KBM-7 (cell line): ENCODE data around the gene IGFN1.

ENCODE experiments used
- DNase-seq: peaks from one replicate; pipeline ENCODE4 v3.0.0-alpha.2; 2015
- in situ Hi-C: fragments of 300-500 bp; cut with MboI; formaldehyde crosslinking; loops from 2 replicates; pipeline ENCODE4 v1.14.3; 2020; ENCODE audit warnings: low sequenced_read_pairs, low pct_unique_long_range_greater_than_20kb, mixed read lengths

Gene IGFN1

GRCh38 chr1:201190624-201191051 is at the start of gene IGFN1:
IGFN1 (plus strand) TSS chr1:201190824; CDS start chr1:201193294, 2,470 bp downstream.
- in situ Hi-C loops, result no loop called here
- no peak for DNase-seq

GRCh38 chr1:201140941-201141260 is 49.7 kb upstream of the IGFN1 start:
- DNase-seq, result no peak

GRCh38 chr1:201141418-201141817 is 49.2 kb upstream of the IGFN1 start:
- in situ Hi-C loops, result no loop called here
- DNase-seq, result no peak

More at GRCh38 chr1:201140941-201141260, 49.7 kb upstream of the IGFN1 start:
- in situ Hi-C loops, result no loop called here

GRCh38 chr1:201142011-201142848 is 48.4 kb upstream of the IGFN1 start:
- in situ Hi-C loops, result no loop called here
- no peak for DNase-seq

- in situ Hi-C loops, result no loop called here
- no peak for DNase-seq
These were observed 47.5 kb upstream of the IGFN1 start for GRCh38 chr1:201142849-201143725.

GRCh38 chr1:201143726-201144635 is 46.6 kb upstream of the IGFN1 start:
- DNase-seq, result no peak
- in situ Hi-C loops, result no loop called here

- DNase-seq, result no peak
- in situ Hi-C loops, result no loop called here
These were observed 45.9 kb upstream of the IGFN1 start for GRCh38 chr1:201144701-201145100.

- in situ Hi-C loops, result no loop called here
- no peak for DNase-seq
These were observed 45.5 kb upstream of the IGFN1 start for GRCh38 chr1:201145132-201145531.

- in situ Hi-C loops, result no loop called here
- no peak for DNase-seq
These were observed 44.8 kb upstream of the IGFN1 start for GRCh38 chr1:201145816-201146215.

GRCh38 chr1:201146626-201147390 is 43.8 kb upstream of the IGFN1 start:
- in situ Hi-C loops, result no loop called here
- DNase-seq, result no peak

GRCh38 chr1:201147396-201148015 is 43.1 kb upstream of the IGFN1 start:
- in situ Hi-C loops, result no loop called here
- DNase-seq, result no peak

GRCh38 chr1:201149400-201149799 is 41.2 kb upstream of the IGFN1 start:
- in situ Hi-C loops, result no loop called here

GRCh38 chr1:201153474-201154388 is 36.9 kb upstream of the IGFN1 start:
- in situ Hi-C loops, result no loop called here
- peak; percentile 54 for DNase-seq

More at GRCh38 chr1:201149400-201149799, 41.2 kb upstream of the IGFN1 start:
- peak; percentile 41 for DNase-seq

GRCh38 chr1:201154389-201155165 is 36.0 kb upstream of the IGFN1 start, which contains the start of gene TMEM9:
TMEM9 (minus strand) TSS chr1:201154474; CDS start chr1:201153923, 551 bp downstream.
- DNase-seq, result peak; percentile 98
- in situ Hi-C loops, result no loop called here

- DNase-seq, result no peak
- in situ Hi-C loops, result no loop called here
These were observed 35.3 kb upstream of the IGFN1 start for GRCh38 chr1:201155354-201155753.

- in situ Hi-C loops, result no loop called here
- no peak for DNase-seq
These were observed 34.3 kb upstream of the IGFN1 start for GRCh38 chr1:201156346-201156745.
